ENCODE results near the gene C3orf49. TPM values are rescaled to one million over a fixed set of nuclear protein-coding genes. Genes with fewer than 3 reads are reported as not detected.
A peak's percentile ranks its signal among the peaks of the same experiment; 100 is the strongest.

The C3orf49 gene
- total and polyA plus RNA-seq, 4 experiments from 2014 or later: not detected

DNA sequence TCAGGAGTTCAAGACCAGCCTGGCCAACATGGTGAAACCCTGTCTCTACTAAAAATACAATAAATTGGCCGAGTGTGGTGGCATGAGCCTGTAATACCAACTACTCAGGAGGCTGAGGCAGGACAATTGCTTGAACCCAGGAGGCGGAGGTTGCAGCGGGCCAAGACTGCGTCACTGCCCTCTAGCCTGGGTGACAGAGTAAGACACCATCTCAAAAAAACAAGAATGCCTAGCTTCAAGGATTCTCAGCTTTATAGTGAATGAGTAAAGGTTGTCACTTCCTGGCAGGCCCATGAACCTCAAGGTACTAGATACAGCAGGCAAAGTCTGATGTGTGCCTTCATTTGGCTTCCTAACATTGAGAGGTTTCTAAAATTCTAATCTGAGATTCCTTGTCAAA, 30.1 kb downstream of the C3orf49 start:
- Histone ChIP-seq H3K27me3 (ENCODE audit: insufficient read depth, low read length) (no peaks in the 10 kb centered on the region), H3K4me3 (ENCODE audit: low read length in 2 of 2) (no peak overlapping the region), H3K9me3 (ENCODE audit: control insufficient read depth in 1 of 2, low read length in 2 of 2) (no peaks in the 10 kb centered on the region), H3K36me3 (ENCODE audit: insufficient read depth, low read length) (no peaks in the 10 kb centered on the region), H3K27ac (ENCODE audit: low read depth, low read length) (no peak overlapping the region), H3K4me1 (ENCODE audit: insufficient read depth, low read length) (no peaks in the 10 kb centered on the region)
- Mint-ChIP-seq H3K9me3 (no peaks in the 10 kb centered on the region), H3K4me3 (no peak overlapping the region), H3K27ac (no peak overlapping the region), H3K27me3 (no peaks in the 10 kb centered on the region), H3K36me3 (peaks cover 1 to 7% of the 10 kb centered on the region in 2 donors), H3K4me1 (peaks cover 4 to 8% (median 7%) of the 10 kb centered on the region in 4 donors)
- intact Hi-C loops (cut with micrococcal nuclease): no loop called here
- CTCF ChIA-PET (ENCODE audit: partially characterized antibody): interaction anchor here (1.0 kb wide), 1 partner anchor 31 kb away, joined by 3 read pairs; no protein-coding TSS in a partner anchor
- POLR2A ChIA-PET (ENCODE audit: partially characterized antibody): no interaction called here
- DNase-seq: no peak

DNA sequence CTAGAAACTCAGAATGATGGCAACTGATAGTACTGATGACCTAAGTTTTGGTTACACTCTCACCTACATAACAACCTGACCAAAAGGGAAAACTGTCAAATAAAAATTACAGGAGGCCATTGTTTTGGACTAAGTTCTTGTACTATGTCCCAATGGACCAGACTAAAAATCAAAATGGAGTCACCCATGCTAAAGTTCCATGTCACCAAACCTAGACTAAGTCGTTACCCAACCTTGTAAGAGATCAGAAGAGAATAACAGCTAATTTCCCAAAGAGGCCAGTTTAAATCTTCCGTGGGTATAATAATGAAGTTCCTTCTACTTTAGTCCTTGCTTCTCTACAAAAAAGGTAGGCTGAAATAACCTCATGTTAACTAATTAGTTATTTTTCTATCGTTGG, 32.2 kb downstream of the C3orf49 start:
- Histone ChIP-seq H3K27me3 (ENCODE audit: insufficient read depth, low read length) (no peaks in the 10 kb centered on the region), H3K9me3 (ENCODE audit: control insufficient read depth in 1 of 2, low read length in 2 of 2) (no peaks in the 10 kb centered on the region), H3K36me3 (ENCODE audit: insufficient read depth, low read length) (no peaks in the 10 kb centered on the region), H3K4me1 (ENCODE audit: insufficient read depth, low read length) (no peaks in the 10 kb centered on the region), H3K27ac (ENCODE audit: low read depth, low read length) (no peak overlapping the region), H3K4me3 (ENCODE audit: low read length in 2 of 2) (no peak overlapping the region)
- Mint-ChIP-seq H3K4me3 (no peak overlapping the region), H3K27me3 (no peaks in the 10 kb centered on the region), H3K36me3 (peaks cover 0 to 7% of the 10 kb centered on the region in 2 donors), H3K4me1 (peaks cover 9 to 22% (median 13%) of the 10 kb centered on the region in 4 donors), H3K27ac (no peak overlapping the region), H3K9me3 (no peaks in the 10 kb centered on the region)
- CTCF ChIA-PET (ENCODE audit: partially characterized antibody): no interaction called here
- DNase-seq: no peak
- POLR2A ChIA-PET (ENCODE audit: partially characterized antibody): no interaction called here
- intact Hi-C loops (cut with micrococcal nuclease): no loop called here

DNA sequence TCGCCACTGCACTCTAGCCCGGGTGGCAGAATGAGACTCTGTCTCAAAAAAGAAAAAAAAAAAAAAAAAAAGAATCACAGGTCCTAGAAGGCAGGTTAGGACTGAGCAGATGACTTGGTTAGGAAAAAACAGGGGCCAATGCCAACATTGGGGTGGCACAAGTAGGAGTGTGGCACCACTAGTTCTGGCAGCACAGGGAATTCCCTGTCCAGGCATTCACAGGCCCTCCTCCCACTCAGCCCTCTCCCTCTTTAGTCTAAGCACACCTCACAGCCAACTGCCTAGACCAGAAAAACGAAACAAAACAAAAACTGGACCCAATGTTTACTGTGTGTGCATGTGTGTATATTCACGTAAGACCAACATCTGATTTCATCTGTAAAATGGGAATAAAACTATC, 34.0 kb downstream of the C3orf49 start:
- DNase-seq: no peak
- no peaks in the 10 kb centered on the region for H3K9me3 ChIP-seq (ENCODE audit: control insufficient read depth in 1 of 2, low read length in 2 of 2)
- no peaks in the 10 kb centered on the region for H3K4me1 ChIP-seq (ENCODE audit: insufficient read depth, low read length)
- no peak overlapping the region for H3K4me3 Mint-ChIP-seq
- intact Hi-C loops (cut with micrococcal nuclease): no loop called here
- no peaks in the 10 kb centered on the region for H3K36me3 ChIP-seq (ENCODE audit: insufficient read depth, low read length)
- CTCF ChIA-PET (ENCODE audit: partially characterized antibody): no interaction called here
- H3K27me3 ChIP-seq (ENCODE audit: insufficient read depth, low read length): no peaks in the 10 kb centered on the region
- H3K9me3 Mint-ChIP-seq: no peaks in the 10 kb centered on the region
- POLR2A ChIA-PET (ENCODE audit: partially characterized antibody): no interaction called here
- H3K36me3 Mint-ChIP-seq: peaks cover 0 to 7% of the 10 kb centered on the region in 2 donors
- no peak overlapping the region for H3K27ac ChIP-seq (ENCODE audit: low read depth, low read length)
- H3K27me3 Mint-ChIP-seq: no peaks in the 10 kb centered on the region
- H3K4me1 Mint-ChIP-seq: peaks cover 13 to 31% (median 17%) of the 10 kb centered on the region in 4 donors
- H3K4me3 ChIP-seq (ENCODE audit: low read length in 2 of 2): no peak overlapping the region
- H3K27ac Mint-ChIP-seq: no peak overlapping the region

DNA sequence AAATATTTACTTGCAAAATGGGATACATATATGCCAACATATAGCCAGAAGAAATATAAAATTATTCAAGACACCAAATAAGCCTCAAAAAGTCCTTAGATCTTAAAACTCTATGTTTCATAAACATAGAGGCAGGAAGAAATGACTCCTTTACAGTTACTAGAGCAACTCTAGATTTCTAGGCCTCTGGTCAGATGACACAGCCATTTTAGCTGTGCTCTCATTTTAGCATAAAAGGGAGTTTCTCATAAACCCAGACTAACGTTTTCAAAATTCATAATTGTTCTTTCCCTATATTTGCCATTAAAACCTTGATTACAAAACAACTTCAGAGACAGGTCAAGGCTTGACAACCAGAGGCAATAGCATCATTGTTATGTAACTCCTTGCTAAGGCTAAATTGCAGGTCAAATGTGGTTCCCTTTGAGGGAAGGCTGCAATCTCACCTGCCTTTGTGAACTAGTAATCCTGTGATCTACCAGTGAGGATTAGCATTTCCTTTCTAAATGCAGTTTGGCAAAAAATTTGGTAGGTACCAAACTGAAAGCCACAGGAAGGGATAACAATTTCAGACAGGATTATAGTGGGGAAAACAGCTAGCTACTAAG, 36.3 kb downstream of the C3orf49 start:
- Histone ChIP-seq H3K27me3 (ENCODE audit: insufficient read depth, low read length) (no peaks in the 10 kb centered on the region), H3K4me3 (ENCODE audit: low read length in 2 of 2) (no peak overlapping the region), H3K9me3 (ENCODE audit: control insufficient read depth in 1 of 2, low read length in 2 of 2) (no peaks in the 10 kb centered on the region), H3K4me1 (ENCODE audit: insufficient read depth, low read length) (peaks cover 4% of the 10 kb centered on the region), H3K36me3 (ENCODE audit: insufficient read depth, low read length) (no peaks in the 10 kb centered on the region), H3K27ac (ENCODE audit: low read depth, low read length) (no peak overlapping the region)
- ChIA-PET CTCF (ENCODE audit: partially characterized antibody) (no interaction called here), POLR2A (ENCODE audit: partially characterized antibody) (no interaction called here)
- intact Hi-C loops (cut with micrococcal nuclease): no loop called here
- peak overlapping the region in 2 of 7 donors; percentile 30 to 57 for H3K27ac Mint-ChIP-seq
- peaks cover 0 to 7% of the 10 kb centered on the region in 2 donors for H3K36me3 Mint-ChIP-seq
- peaks cover 24 to 45% (median 29%) of the 10 kb centered on the region in 4 donors for H3K4me1 Mint-ChIP-seq
- H3K27me3 Mint-ChIP-seq: no peaks in the 10 kb centered on the region
- H3K4me3 Mint-ChIP-seq: no peak overlapping the region
- no peak for DNase-seq
- no peaks in the 10 kb centered on the region for H3K9me3 Mint-ChIP-seq

DNA sequence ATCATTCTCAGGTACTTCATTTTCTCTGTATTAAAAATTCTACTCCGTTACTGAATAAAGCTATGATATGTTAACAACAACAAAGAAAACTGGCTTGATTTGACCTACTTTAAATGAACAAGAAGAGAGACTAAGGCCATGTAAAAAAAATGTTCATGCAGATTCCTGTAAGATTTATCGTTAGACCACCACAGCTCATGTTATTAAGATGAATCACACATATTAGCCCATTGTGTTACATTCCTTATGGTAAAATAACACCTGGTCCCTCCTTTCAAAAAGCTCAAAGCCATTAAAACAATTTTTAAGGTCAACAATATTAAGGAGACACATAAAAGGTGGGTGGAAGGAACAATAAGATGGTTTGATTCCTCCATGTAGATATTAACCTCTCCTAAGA, 38.2 kb downstream of the C3orf49 start:
- no peaks in the 10 kb centered on the region for H3K36me3 ChIP-seq (ENCODE audit: insufficient read depth, low read length)
- ChIA-PET CTCF (ENCODE audit: partially characterized antibody) (no interaction called here), POLR2A (ENCODE audit: partially characterized antibody) (interaction anchor here (0.6 kb wide), 1 partner anchor 32 kb away, joined by 3 read pairs; no protein-coding TSS in a partner anchor)
- Mint-ChIP-seq H3K27ac (peak overlapping the region in 1 of 7 donors; percentile 57), H3K27me3 (no peaks in the 10 kb centered on the region), H3K36me3 (peaks cover 0 to 3% of the 10 kb centered on the region in 2 donors), H3K9me3 (no peaks in the 10 kb centered on the region), H3K4me3 (no peak overlapping the region), H3K4me1 (peaks cover 36 to 57% (median 44%) of the 10 kb centered on the region in 4 donors)
- DNase-seq: no peak
- peaks cover 18% of the 10 kb centered on the region for H3K4me1 ChIP-seq (ENCODE audit: insufficient read depth, low read length)
- H3K27ac ChIP-seq (ENCODE audit: low read depth, low read length): no peak overlapping the region
- no peaks in the 10 kb centered on the region for H3K27me3 ChIP-seq (ENCODE audit: insufficient read depth, low read length)
- intact Hi-C loops (cut with micrococcal nuclease): no loop called here
- H3K9me3 ChIP-seq (ENCODE audit: control insufficient read depth in 1 of 2, low read length in 2 of 2): no peaks in the 10 kb centered on the region
- H3K4me3 ChIP-seq (ENCODE audit: low read length in 2 of 2): no peak overlapping the region

DNA sequence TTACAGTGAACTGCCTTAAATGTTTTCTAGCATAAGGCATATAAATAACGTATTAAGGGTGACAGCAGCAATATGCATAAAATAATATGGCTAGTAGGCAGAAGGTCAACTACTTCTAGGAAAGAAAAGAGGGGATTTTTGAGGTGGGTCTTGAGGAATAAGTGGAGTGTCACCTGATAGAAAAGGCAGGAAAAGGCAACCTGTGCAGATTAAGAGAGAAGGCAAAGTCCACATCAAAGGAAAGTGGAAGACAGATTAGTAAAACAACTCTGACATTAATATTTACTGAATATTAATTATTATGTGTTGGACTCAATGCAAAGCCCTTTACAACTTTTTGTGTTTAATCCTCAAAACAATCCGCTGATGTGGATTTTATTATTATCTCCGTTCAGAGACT, 41.7 kb downstream of the C3orf49 start:
- DNase-seq: no peak
- no peaks in the 10 kb centered on the region for H3K27me3 ChIP-seq (ENCODE audit: insufficient read depth, low read length)
- ChIA-PET CTCF (ENCODE audit: partially characterized antibody) (interaction anchor here (1.3 kb wide), 1 partner anchor 133 kb away, joined by 4 read pairs; no protein-coding TSS in a partner anchor), POLR2A (ENCODE audit: partially characterized antibody) (interaction anchor here (0.9 kb wide), 1 partner anchor 51 kb away, joined by 3 read pairs; the partner anchor contains the start of gene SCAANT1)
- peaks cover 35% of the 10 kb centered on the region for H3K4me1 ChIP-seq (ENCODE audit: insufficient read depth, low read length)
- no peaks in the 10 kb centered on the region for H3K9me3 ChIP-seq (ENCODE audit: control insufficient read depth in 1 of 2, low read length in 2 of 2)
- Mint-ChIP-seq H3K4me1 (peaks cover 47 to 66% (median 56%) of the 10 kb centered on the region in 4 donors), H3K27ac (peak overlapping the region in 6 of 7 donors; percentile 10 to 87 (median 42)), H3K4me3 (peak overlapping the region in 1 of 8 donors; percentile 11), H3K36me3 (peaks cover 0 to 16% of the 10 kb centered on the region in 2 donors), H3K27me3 (no peaks in the 10 kb centered on the region), H3K9me3 (no peaks in the 10 kb centered on the region)
- H3K36me3 ChIP-seq (ENCODE audit: insufficient read depth, low read length): no peaks in the 10 kb centered on the region
- no peak overlapping the region for H3K4me3 ChIP-seq (ENCODE audit: low read length in 2 of 2)
- no peak overlapping the region for H3K27ac ChIP-seq (ENCODE audit: low read depth, low read length)
- intact Hi-C loops (cut with micrococcal nuclease): loop anchor here (5.0 to 10.0 kb wide), 2 partner anchors 117 to 164 kb away; partner anchors contain the start of gene PSMD6

DNA sequence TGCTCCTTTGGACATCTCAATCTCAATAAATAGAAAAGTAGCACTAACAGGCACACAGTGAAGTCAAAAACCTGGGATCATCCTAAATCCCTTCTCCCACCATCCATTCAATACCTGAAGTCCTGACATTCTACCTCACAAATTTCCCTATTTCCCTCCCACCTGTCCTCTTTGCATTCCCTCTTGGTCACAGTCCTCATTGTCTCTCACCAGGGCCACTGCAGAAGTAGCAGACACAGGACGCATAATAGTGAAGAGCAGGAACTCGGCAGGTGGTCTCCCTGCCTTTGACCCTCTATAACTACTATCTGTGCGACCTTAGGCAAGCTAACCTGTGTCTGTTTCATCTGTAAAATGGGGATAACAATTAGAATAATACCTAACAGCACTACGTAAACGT, 42.2 kb downstream of the C3orf49 start:
- Mint-ChIP-seq H3K4me3 (peak overlapping the region in 1 of 8 donors; percentile 18), H3K27me3 (no peaks in the 10 kb centered on the region), H3K9me3 (no peaks in the 10 kb centered on the region), H3K27ac (peak overlapping the region in 5 of 7 donors; percentile 8 to 87 (median 43)), H3K36me3 (peaks cover under 1 to 16% of the 10 kb centered on the region in 2 donors), H3K4me1 (peaks cover 49 to 63% (median 56%) of the 10 kb centered on the region in 4 donors)
- Histone ChIP-seq H3K4me3 (ENCODE audit: low read length in 2 of 2) (no peak overlapping the region), H3K4me1 (ENCODE audit: insufficient read depth, low read length) (peaks cover 35% of the 10 kb centered on the region), H3K27ac (ENCODE audit: low read depth, low read length) (no peak overlapping the region), H3K36me3 (ENCODE audit: insufficient read depth, low read length) (no peaks in the 10 kb centered on the region), H3K9me3 (ENCODE audit: control insufficient read depth in 1 of 2, low read length in 2 of 2) (no peaks in the 10 kb centered on the region), H3K27me3 (ENCODE audit: insufficient read depth, low read length) (no peaks in the 10 kb centered on the region)
- POLR2A ChIA-PET (ENCODE audit: partially characterized antibody): no interaction called here
- DNase-seq: no peak
- intact Hi-C loops (cut with micrococcal nuclease): loop anchor here (5.0 to 10.0 kb wide), 2 partner anchors 116 to 163 kb away; partner anchors contain the start of gene PSMD6
- CTCF ChIA-PET (ENCODE audit: partially characterized antibody): no interaction called here

Measured in CD4-positive, alpha-beta memory T cell (primary cell).